CD14-positive monocyte (primary cell): ENCODE measurements around the gene RNF20. TPM values are rescaled to one million over a fixed set of nuclear protein-coding genes. Genes with fewer than 3 reads are reported as not detected.
A peak's percentile ranks its signal among the peaks of the same experiment; 100 is the strongest.

Experiments used
- DNase-seq, 3 donors: peaks; one replicate each; pipeline ENCODE4 v3.0.0-alpha.2; 2011 to 2022
- H2AFZ ChIP-seq: 2 replicates; pipeline ENCODE4 v1.6.0; 2012; ENCODE audit warnings: mild to moderate bottlenecking, low read depth, low read length, inconsistent platforms; ENCODE audit not compliant: insufficient read depth, poor library complexity, severe bottlenecking
- H3K27ac ChIP-seq, 2 donors: 1 replicate in 1 of 2; 2 replicates in 1 of 2; pipeline ENCODE4 v1.5.1; 2012 to 2013; ENCODE audit warnings: low read length in 2 of 2, control low read depth in 1 of 2, inconsistent platforms in 1 of 2, low read depth in 1 of 2, mild to moderate bottlenecking in 1 of 2
- H3K27me3 ChIP-seq, 2 donors: one replicate each; pipeline versions ENCODE4 v1.6.0 to v1.6.1; 2011 to 2013; ENCODE audit warnings: low read length in 2 of 2; ENCODE audit not compliant: control insufficient read depth in 2 of 2, insufficient read depth in 2 of 2
- H3K36me3 ChIP-seq, 2 donors: replicated peaks in 1 of 2; 1 replicate in 1 of 2; 2 replicates in 1 of 2; pipeline versions ENCODE4 v1.5.1 to v1.6.1; 2012 to 2013; ENCODE audit warnings: low read length in 2 of 2, control low read depth in 1 of 2, inconsistent platforms in 1 of 2, mild to moderate bottlenecking in 1 of 2; ENCODE audit not compliant: insufficient read depth in 2 of 2, control insufficient read depth in 1 of 2
- H3K4me1 ChIP-seq, 2 donors: 1 replicate in 1 of 2; 2 replicates in 1 of 2; pipeline versions ENCODE4 v1.5.1 to v1.6.1; 2012 to 2013; ENCODE audit warnings: low read length in 2 of 2, control low read depth in 1 of 2, inconsistent platforms in 1 of 2, mild to moderate bottlenecking in 1 of 2, moderate library complexity in 1 of 2; ENCODE audit not compliant: insufficient read depth in 2 of 2, control insufficient read depth in 1 of 2
- H3K4me2 ChIP-seq: replicated peaks from 2 replicates; pipeline ENCODE3; 2012; ENCODE audit warnings: low read length, moderate library complexity, mild to moderate bottlenecking; ENCODE audit not compliant: poor library complexity, severe bottlenecking; ENCODE audit errors: extremely low read depth
- H3K4me3 ChIP-seq, 3 experiments: fragments of 200-600 bp in 1 of 3; sonication (generic) in 1 of 3; replicated peaks in 1 of 3; 1 replicate in 2 of 3; 2 replicates in 1 of 3; pipeline ENCODE4 v1.5.1; 2011 to 2013; ENCODE audit warnings: low read length in 3 of 3, mild to moderate bottlenecking in 3 of 3, control low read depth in 2 of 3, low read depth in 2 of 3, inconsistent platforms in 1 of 3, moderate library complexity in 1 of 3
- H3K79me2 ChIP-seq: 2 replicates; pipeline ENCODE4 v1.6.0; 2012; ENCODE audit warnings: mild to moderate bottlenecking, control low read depth, inconsistent platforms, low read length, moderate library complexity; ENCODE audit not compliant: insufficient read depth
- H3K9ac ChIP-seq: 2 replicates; pipeline ENCODE4 v1.6.0; 2017; ENCODE audit warnings: low read length, mild to moderate bottlenecking; ENCODE audit not compliant: insufficient read depth, poor library complexity, severe bottlenecking
- H3K9me3 ChIP-seq, 2 donors: replicated peaks in 1 of 2; 1 replicate in 1 of 2; 2 replicates in 1 of 2; pipeline versions ENCODE4 v1.5.1 to v1.6.1; 2012 to 2013; ENCODE audit warnings: low read length in 2 of 2, control low read depth in 1 of 2; ENCODE audit not compliant: control insufficient read depth in 1 of 2, insufficient read depth in 1 of 2
- H4K20me1 ChIP-seq: 2 replicates; pipeline ENCODE4 v1.6.0; 2012; ENCODE audit warnings: mild to moderate bottlenecking, low read length, control low read depth, moderate library complexity; ENCODE audit not compliant: insufficient read depth
- H3K27ac Mint-ChIP-seq, 7 donors: one replicate each; pipeline ENCODE4 v1.8.0; 2020; ENCODE audit warnings: mild to moderate bottlenecking in 7 of 7, mixed read lengths in 7 of 7, moderate library complexity in 6 of 7, inconsistent platforms in 2 of 7
- H3K27me3 Mint-ChIP-seq, 3 donors: one replicate each; pipeline ENCODE4 v1.8.0; 2021 to 2022; ENCODE audit warnings: low read depth in 3 of 3, mild to moderate bottlenecking in 3 of 3, mixed read lengths in 3 of 3, moderate library complexity in 3 of 3, inconsistent platforms in 1 of 3
- H3K36me3 Mint-ChIP-seq, 2 donors: one replicate each; pipeline ENCODE4 v1.8.0; 2020; ENCODE audit warnings: mixed read lengths in 2 of 2, inconsistent platforms in 1 of 2, mild to moderate bottlenecking in 1 of 2
- H3K4me1 Mint-ChIP-seq: one replicate; pipeline ENCODE4 v1.8.0; 2020; ENCODE audit warnings: mild to moderate bottlenecking, mixed read lengths
- H3K4me3 Mint-ChIP-seq, 2 donors: one replicate each; pipeline ENCODE4 v1.8.0; 2020; ENCODE audit warnings: mild to moderate bottlenecking in 2 of 2, mixed read lengths in 2 of 2, moderate library complexity in 1 of 2
- H3K9me3 Mint-ChIP-seq, 7 donors: one replicate each; pipeline ENCODE4 v1.8.0; 2020 to 2022; ENCODE audit warnings: mixed read lengths in 7 of 7, mild to moderate bottlenecking in 6 of 7, moderate library complexity in 6 of 7, inconsistent platforms in 2 of 7
- WGBS: methylation state at CpG from one replicate; pipeline ENCODE4 v1.1.5; 2013; ENCODE audit warnings: missing lambda C conversion rate; ENCODE audit not compliant: insufficient coverage; 5-methylcytosine and 5-hydroxymethylcytosine counted together
- intact Hi-C, 2 donors: fragments of 100-400 bp; cut with micrococcal nuclease; formaldehyde crosslinking; loops; one replicate each; pipeline versions ENCODE4 v1.15.0 to v1.15.1; 2023
- polyA minus RNA-seq: library from RNA; depleted of rRNA, polyadenylated mRNA; stranded (reverse); fragments of >200 nt; gene quantifications from 2 replicates; pipeline ENCODE4 v1.2.3, GENCODE V29; 2012
- polyA plus RNA-seq, 3 donors: library from polyadenylated mRNA; depleted of rRNA in 1 of 3; unstranded in 2 of 3; stranded (reverse) in 1 of 3; fragments of 300-500 nt in 2 of 3; fragments of >200 nt in 1 of 3; fragmentation: Illumina TruSeq in 2 of 3; gene quantifications; 1 replicate in 2 of 3; 2 replicates in 1 of 3; pipeline ENCODE4 v1.2.3, GENCODE V29; 2012 to 2021
- total RNA-seq, 12 experiments: library from RNA in 1 of 12; stranded (reverse) in 1 of 12; fragments of 120-200 nt in 1 of 12; gene quantifications; one replicate each; pipeline ENCODE4 v1.2.4 and lab custom pipeline; 2013 to 2026; ENCODE audit warnings: mixed read lengths in 6 of 12, inconsistent platforms in 1 of 12
- TF ChIP-seq, protein P1 (sequence below): fragments of 200-600 bp; IDR thresholded peaks from one replicate; pipeline ENCODE4 v1.8.0; 2022; ENCODE audit warnings: antibody characterized with exemption, mild to moderate bottlenecking

Gene RNF20, protein sequence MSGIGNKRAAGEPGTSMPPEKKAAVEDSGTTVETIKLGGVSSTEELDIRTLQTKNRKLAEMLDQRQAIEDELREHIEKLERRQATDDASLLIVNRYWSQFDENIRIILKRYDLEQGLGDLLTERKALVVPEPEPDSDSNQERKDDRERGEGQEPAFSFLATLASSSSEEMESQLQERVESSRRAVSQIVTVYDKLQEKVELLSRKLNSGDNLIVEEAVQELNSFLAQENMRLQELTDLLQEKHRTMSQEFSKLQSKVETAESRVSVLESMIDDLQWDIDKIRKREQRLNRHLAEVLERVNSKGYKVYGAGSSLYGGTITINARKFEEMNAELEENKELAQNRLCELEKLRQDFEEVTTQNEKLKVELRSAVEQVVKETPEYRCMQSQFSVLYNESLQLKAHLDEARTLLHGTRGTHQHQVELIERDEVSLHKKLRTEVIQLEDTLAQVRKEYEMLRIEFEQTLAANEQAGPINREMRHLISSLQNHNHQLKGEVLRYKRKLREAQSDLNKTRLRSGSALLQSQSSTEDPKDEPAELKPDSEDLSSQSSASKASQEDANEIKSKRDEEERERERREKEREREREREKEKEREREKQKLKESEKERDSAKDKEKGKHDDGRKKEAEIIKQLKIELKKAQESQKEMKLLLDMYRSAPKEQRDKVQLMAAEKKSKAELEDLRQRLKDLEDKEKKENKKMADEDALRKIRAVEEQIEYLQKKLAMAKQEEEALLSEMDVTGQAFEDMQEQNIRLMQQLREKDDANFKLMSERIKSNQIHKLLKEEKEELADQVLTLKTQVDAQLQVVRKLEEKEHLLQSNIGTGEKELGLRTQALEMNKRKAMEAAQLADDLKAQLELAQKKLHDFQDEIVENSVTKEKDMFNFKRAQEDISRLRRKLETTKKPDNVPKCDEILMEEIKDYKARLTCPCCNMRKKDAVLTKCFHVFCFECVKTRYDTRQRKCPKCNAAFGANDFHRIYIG
- 25.6 TPM for total RNA-seq (2013)
- polyA plus RNA-seq (10 to 100 TPM in 2 of 3 donors, 1 to 10 TPM in 1; 7.2 to 35.2 (median 22.3) TPM), polyA minus RNA-seq (7.9 and 13.4 TPM in 2 replicates), total RNA-seq (lab: John Stamatoyannopoulos, UW) (3.6 to 39.0 (median 21.1) reads per million in 11 experiments)

DNA sequence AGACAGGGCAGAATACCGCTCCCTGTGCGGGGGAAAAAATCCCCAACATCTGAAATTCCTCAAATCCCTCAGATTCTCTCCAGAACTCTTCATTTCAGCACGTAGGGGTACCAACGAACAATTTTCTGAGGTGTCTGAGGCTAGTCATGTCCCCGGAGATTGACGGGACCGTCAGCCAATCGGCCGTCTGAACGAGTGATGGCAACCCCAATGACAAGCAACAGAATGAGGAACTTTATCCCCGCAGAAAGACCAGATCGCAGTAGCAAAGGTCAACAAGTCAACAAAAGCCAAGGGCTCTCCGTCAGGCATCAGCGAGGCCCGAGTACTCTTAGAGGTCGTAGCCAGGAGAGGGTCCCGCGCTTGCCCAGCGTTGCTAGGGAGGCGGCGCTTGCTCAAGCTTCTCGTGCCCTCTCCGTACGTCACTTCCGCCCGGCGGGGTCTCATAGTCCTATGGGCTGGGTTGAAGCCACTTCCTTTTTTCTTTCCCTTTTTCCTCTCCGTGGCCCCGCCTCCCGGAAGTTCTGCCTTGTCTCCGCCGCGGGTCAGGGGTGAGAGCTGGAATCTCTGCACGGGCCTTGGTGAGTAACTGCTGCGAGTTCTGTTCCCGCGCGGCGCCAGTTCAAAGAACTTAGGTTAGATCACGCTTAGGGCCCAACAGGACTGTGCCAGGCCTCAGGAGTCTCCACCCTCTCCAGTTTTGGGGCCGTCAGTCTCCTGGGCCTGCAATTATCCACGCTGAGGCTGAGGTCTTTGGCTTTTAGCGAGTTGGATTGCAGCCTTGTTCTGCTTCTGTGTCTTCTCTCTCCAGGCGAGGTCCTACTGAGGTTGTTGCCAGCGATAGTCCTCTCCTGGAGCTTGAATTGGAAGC lies at the start of gene RNF20:
Gene RNF20 (plus strand): TSS at position 520 of the 871 bp plus-strand sequence. CDS start 1,571 bp downstream, outside the sequence.
- peak; percentile 98 to 99 (median 98) for DNase-seq
- Histone ChIP-seq H3K4me2 (peak within 1 kb of the TSS; percentile 92), H3K36me3 (peaks cover 28 to 34% of the 10 kb centered on the region in 2 donors), H3K4me1 (peaks cover 11 to 17% of the 10 kb centered on the region in 2 donors), H3K27me3 (no peaks in the 10 kb centered on the region), H3K27ac (peak within 1 kb of the TSS; percentile 86 to 100), H4K20me1 (peaks cover 22% of the 10 kb centered on the region), H3K79me2 (peaks cover 47% of the 10 kb centered on the region), H2AFZ (peak within 1 kb of the TSS; percentile 99), H3K9ac (peak within 1 kb of the TSS; percentile 94), H3K9me3 (no peaks in the 10 kb centered on the region), H3K4me3 (peak within 1 kb of the TSS; percentile 65 to 93 (median 90))
- WGBS, result under 1% methylated on average over 43 of the region's 45 CpGs
- Mint-ChIP-seq H3K4me1 (peaks cover 18% of the 10 kb centered on the region), H3K27ac (peak within 1 kb of the TSS; percentile 99 to 100 (median 100)), H3K27me3 (peaks cover 0 to 5% (median 0%) of the 10 kb centered on the region in 3 donors), H3K4me3 (peak within 1 kb of the TSS; percentile 86 to 91), H3K9me3 (no peaks in the 10 kb centered on the region), H3K36me3 (peaks cover 9% of the 10 kb centered on the region in 2 donors)
- intact Hi-C loops, result loop anchor here in 1 of 2 donors (5.0 kb wide), 1 partner anchor 136 kb away; the partner anchor contains the start of genes MRPL50 and ZNF189
- TF ChIP-seq, protein P1, sequence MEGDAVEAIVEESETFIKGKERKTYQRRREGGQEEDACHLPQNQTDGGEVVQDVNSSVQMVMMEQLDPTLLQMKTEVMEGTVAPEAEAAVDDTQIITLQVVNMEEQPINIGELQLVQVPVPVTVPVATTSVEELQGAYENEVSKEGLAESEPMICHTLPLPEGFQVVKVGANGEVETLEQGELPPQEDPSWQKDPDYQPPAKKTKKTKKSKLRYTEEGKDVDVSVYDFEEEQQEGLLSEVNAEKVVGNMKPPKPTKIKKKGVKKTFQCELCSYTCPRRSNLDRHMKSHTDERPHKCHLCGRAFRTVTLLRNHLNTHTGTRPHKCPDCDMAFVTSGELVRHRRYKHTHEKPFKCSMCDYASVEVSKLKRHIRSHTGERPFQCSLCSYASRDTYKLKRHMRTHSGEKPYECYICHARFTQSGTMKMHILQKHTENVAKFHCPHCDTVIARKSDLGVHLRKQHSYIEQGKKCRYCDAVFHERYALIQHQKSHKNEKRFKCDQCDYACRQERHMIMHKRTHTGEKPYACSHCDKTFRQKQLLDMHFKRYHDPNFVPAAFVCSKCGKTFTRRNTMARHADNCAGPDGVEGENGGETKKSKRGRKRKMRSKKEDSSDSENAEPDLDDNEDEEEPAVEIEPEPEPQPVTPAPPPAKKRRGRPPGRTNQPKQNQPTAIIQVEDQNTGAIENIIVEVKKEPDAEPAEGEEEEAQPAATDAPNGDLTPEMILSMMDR, result no peak
